Stimulated activated naive CD8-positive, alpha-beta T cell treated with anti-CD3 and anti-CD28 coated beads, Interleukin-15, Interleukin-2, amounts not matched to agents 100 U/mL and 50 U/mL, for 24 hours (primary cell): ENCODE results near the gene RHD.
"Not testable (repeated sequence)": the region's sequence is repeated elsewhere in the genome, so short reads cannot be mapped to it uniquely, and the experiment has no call there.

Source experiments
- ATAC-seq: fragments of 150-1000 bp; cut with Tn5 transposase; one replicate; pipeline ENCODE4 v1.10.0; 2021
- DNase-seq: peaks from one replicate; pipeline ENCODE4 v3.0.0; 2021

Gene RHD

GRCh38 chr1:25308168-25308567, 35.9 kb downstream of the RHD start:
- not testable (repeated sequence) for DNase-seq, ATAC-seq

GRCh38 chr1:25309085-25309484, 36.8 kb downstream of the RHD start:
- ATAC-seq, DNase-seq: not testable (repeated sequence)

- not testable (repeated sequence) for DNase-seq, ATAC-seq
Observed at GRCh38 chr1:25309486-25309885, 37.2 kb downstream of the RHD start.

- not testable (repeated sequence) for ATAC-seq, DNase-seq
Observed at GRCh38 chr1:25312806-25313470, 40.6 kb downstream of the RHD start.

GRCh38 chr1:25320314-25320938, 48.1 kb downstream of the RHD start:
- not testable (repeated sequence) for ATAC-seq, DNase-seq

GRCh38 chr1:25322127-25322526, 49.8 kb downstream of the RHD start:
- not testable (repeated sequence) for ATAC-seq, DNase-seq

- ATAC-seq, DNase-seq: not testable (repeated sequence)
Observed at GRCh38 chr1:25324407-25324806, 52.1 kb downstream of the RHD start.

- peak; percentile 71 for ATAC-seq
- DNase-seq = not testable (repeated sequence)
Observed at GRCh38 chr1:25327864-25328790, 55.8 kb downstream of the RHD start.

- ATAC-seq = not testable (repeated sequence)
Observed at GRCh38 chr1:25328791-25329185, 56.5 kb downstream of the RHD start.

GRCh38 chr1:25329336-25329735, 57.0 kb downstream of the RHD start:
- DNase-seq = not testable (repeated sequence)

More at GRCh38 chr1:25328791-25329185, 56.5 kb downstream of the RHD start:
- not testable (repeated sequence) for DNase-seq

GRCh38 chr1:25329950-25330349, 57.6 kb downstream of the RHD start:
- DNase-seq = not testable (repeated sequence)
- peak; percentile 65 for ATAC-seq

More at GRCh38 chr1:25329336-25329735, 57.0 kb downstream of the RHD start:
- not testable (repeated sequence) for ATAC-seq

GRCh38 chr1:25336922-25337354, 64.6 kb downstream of the RHD start:
- ATAC-seq = not testable (repeated sequence)
- DNase-seq = peak; percentile 31

- ATAC-seq = peak; percentile 81
- DNase-seq = peak; percentile 28
Observed at GRCh38 chr1:25337483-25338187, 65.3 kb downstream of the RHD start.

GRCh38 chr1:25338188-25338981, 66.1 kb downstream of the RHD start, which contains the start of gene TMEM50A:
TMEM50A (plus strand) TSS chr1:25338334; CDS start chr1:25340487, 2,153 bp downstream.
- peak; percentile 92 for DNase-seq
- peak; percentile 85 for ATAC-seq

- DNase-seq (no peak), ATAC-seq (no peak)
Observed at GRCh38 chr1:25338986-25339385, 66.7 kb downstream of the RHD start.

- ATAC-seq (no peak), DNase-seq (no peak)
Observed at GRCh38 chr1:25341746-25342145, 69.4 kb downstream of the RHD start.

- ATAC-seq = no peak
- DNase-seq = no peak
Observed at GRCh38 chr1:25342846-25343245, 70.5 kb downstream of the RHD start.

- DNase-seq (no peak), ATAC-seq (no peak)
Observed at GRCh38 chr1:25343872-25344271, 71.6 kb downstream of the RHD start.

- ATAC-seq = no peak
- no peak for DNase-seq
Observed at GRCh38 chr1:25347556-25347955, 75.2 kb downstream of the RHD start.

GRCh38 chr1:25349606-25350005, 77.3 kb downstream of the RHD start:
- no peak for DNase-seq
- no peak for ATAC-seq
